Measurements from ENCODE around the gene S100A1. TPM values are rescaled to one million over a fixed set of nuclear protein-coding genes. Genes with fewer than 3 reads are reported as not detected.
"Not testable (repeated sequence)": the region's sequence is repeated elsewhere in the genome, so short reads cannot be mapped to it uniquely, and the experiment has no call there.

The S100A1 gene
- total RNA-seq, 2 experiments from 2014 or later: not detected

DNA sequence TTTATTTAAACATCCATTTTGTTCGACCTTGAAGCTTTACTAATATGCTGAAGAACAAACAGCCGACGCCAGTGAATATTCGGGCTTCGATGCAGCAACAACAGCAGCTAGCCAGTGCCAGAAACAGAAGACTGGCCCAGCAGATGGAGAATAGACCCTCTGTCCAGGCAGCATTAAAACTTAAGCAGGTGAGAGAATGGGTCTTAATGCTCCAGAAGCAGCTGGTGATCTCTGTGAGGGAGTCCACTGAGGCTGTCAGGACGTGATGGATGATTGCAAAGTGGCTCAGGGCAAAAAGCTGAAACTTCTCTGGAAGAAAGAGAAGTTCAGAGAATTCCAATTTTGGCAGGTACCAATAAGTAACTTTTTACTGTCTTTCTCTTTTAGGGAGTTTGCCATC, 10.0 kb downstream of the S100A1 start:
- H3K27ac Mint-ChIP-seq: no peak overlapping the region
- ATAC-seq (ENCODE audit: poor library complexity) (no peak), DNase-seq (no peak)
- no peak overlapping the region for H3K4me3 Mint-ChIP-seq
- ChIA-PET CTCF (interaction anchor here (1.1 kb wide), 1 partner anchor 11 kb away, joined by 3 read pairs; the partner anchor contains the start of gene S100A13), POLR2A (interaction anchor here (0.5 to 1.3 kb wide), 4 partner anchors 10 to 284 kb away, joined by 3 to 5 read pairs (median 4); no protein-coding TSS in a partner anchor)
- peaks cover 91% of the 10 kb centered on the region for H3K36me3 Mint-ChIP-seq (ENCODE audit: low read depth)
- no peak for TF ChIP-seq CTCF (IDR thresholded peaks at IDR 0.05)
- no peaks in the 10 kb centered on the region for H3K9me3 ChIP-seq (ENCODE audit: control insufficient read depth in 1 of 2, insufficient read depth in 1 of 2, low read length in 2 of 2)
- H3K4me3 ChIP-seq (ENCODE audit: low read length): no peak overlapping the region
- H3K4me1 Mint-ChIP-seq (ENCODE audit: low read depth): peaks cover 70% of the 10 kb centered on the region
- no peaks in the 10 kb centered on the region for H3K9me3 Mint-ChIP-seq
- H3K4me1 ChIP-seq (ENCODE audit: insufficient read depth, low read length): peaks cover 44% of the 10 kb centered on the region
- no peaks in the 10 kb centered on the region for H3K27me3 ChIP-seq (ENCODE audit: control insufficient read depth in 1 of 2, insufficient read depth in 2 of 2, low read length in 2 of 2)
- H3K27ac ChIP-seq (ENCODE audit: low read depth in 1 of 2, low read length in 2 of 2): no peak overlapping the region
- intact Hi-C loops (cut with DNase I, micrococcal nuclease): no loop called here
- peaks cover 75% of the 10 kb centered on the region for H3K36me3 ChIP-seq (ENCODE audit: insufficient read depth, low read length)
- no peaks in the 10 kb centered on the region for H3K27me3 Mint-ChIP-seq

DNA sequence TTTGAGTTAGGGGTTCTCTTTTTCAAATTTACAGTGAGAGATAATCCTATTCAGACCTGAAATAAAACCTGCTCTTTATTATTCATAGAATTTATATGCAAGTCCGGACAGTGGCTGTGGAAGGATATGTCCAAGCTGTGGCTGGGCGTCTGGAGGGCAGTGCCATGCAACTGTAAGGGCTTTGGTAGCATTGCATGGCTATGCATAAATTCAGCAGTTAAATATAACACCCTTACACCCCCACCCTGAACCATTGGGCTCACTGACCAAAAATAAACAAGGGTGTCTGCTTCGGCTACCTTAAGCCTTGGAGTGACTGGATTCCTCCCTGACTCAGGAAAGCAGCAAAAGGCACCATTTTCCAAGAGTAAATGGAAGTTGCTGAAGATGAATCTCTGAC, 11.0 kb downstream of the S100A1 start:
- DNase-seq (no peak), ATAC-seq (ENCODE audit: poor library complexity) (no peak)
- ChIA-PET CTCF (no interaction called here), POLR2A (no interaction called here)
- Mint-ChIP-seq H3K4me1 (ENCODE audit: low read depth) (peaks cover 70% of the 10 kb centered on the region), H3K36me3 (ENCODE audit: low read depth) (peaks cover 95% of the 10 kb centered on the region), H3K27me3 (no peaks in the 10 kb centered on the region), H3K27ac (no peak overlapping the region), H3K9me3 (no peaks in the 10 kb centered on the region), H3K4me3 (no peak overlapping the region)
- no peak overlapping the region for H3K4me3 ChIP-seq (ENCODE audit: low read length)
- H3K9me3 ChIP-seq (ENCODE audit: control insufficient read depth in 1 of 2, insufficient read depth in 1 of 2, low read length in 2 of 2): no peaks in the 10 kb centered on the region
- intact Hi-C loops (cut with DNase I, micrococcal nuclease): no loop called here
- TF ChIP-seq CTCF (IDR thresholded peaks at IDR 0.05): no peak
- H3K27me3 ChIP-seq (ENCODE audit: control insufficient read depth in 1 of 2, insufficient read depth in 2 of 2, low read length in 2 of 2): no peaks in the 10 kb centered on the region
- peaks cover 85% of the 10 kb centered on the region for H3K36me3 ChIP-seq (ENCODE audit: insufficient read depth, low read length)
- no peak overlapping the region for H3K27ac ChIP-seq (ENCODE audit: low read depth in 1 of 2, low read length in 2 of 2)
- peaks cover 39% of the 10 kb centered on the region for H3K4me1 ChIP-seq (ENCODE audit: insufficient read depth, low read length)

- peaks cover 96% of the 10 kb centered on the region for H3K36me3 Mint-ChIP-seq (ENCODE audit: low read depth)
- H3K27ac Mint-ChIP-seq; H3K9me3 Mint-ChIP-seq; H3K9me3 ChIP-seq (ENCODE audit: control insufficient read depth in 1 of 2, insufficient read depth in 1 of 2, low read length in 2 of 2); H3K27me3 ChIP-seq (ENCODE audit: control insufficient read depth in 1 of 2, insufficient read depth in 2 of 2, low read length in 2 of 2); ATAC-seq (ENCODE audit: poor library complexity); H3K4me3 ChIP-seq (ENCODE audit: low read length); DNase-seq; H3K4me3 Mint-ChIP-seq; intact Hi-C loops (cut with DNase I, micrococcal nuclease); H3K27me3 Mint-ChIP-seq; H3K27ac ChIP-seq (ENCODE audit: low read depth in 1 of 2, low read length in 2 of 2): not testable (repeated sequence)
- ChIA-PET POLR2A (interaction anchor here (0.8 to 1.5 kb wide), 3 partner anchors 9 to 89 kb away, joined by 3 to 6 read pairs (median 4); no protein-coding TSS in a partner anchor), CTCF (interaction anchor here (0.6 to 0.7 kb wide), 2 partner anchors 9 to 978 kb away, joined by 3 read pairs; no protein-coding TSS in a partner anchor)
- peaks cover 40% of the 10 kb centered on the region for H3K4me1 ChIP-seq (ENCODE audit: insufficient read depth, low read length)
- peaks cover 94% of the 10 kb centered on the region for H3K36me3 ChIP-seq (ENCODE audit: insufficient read depth, low read length)
- peaks cover 74% of the 10 kb centered on the region for H3K4me1 Mint-ChIP-seq (ENCODE audit: low read depth)
Observed at GRCh38 chr1:153640213-153640612, 12.0 kb downstream of the S100A1 start.

DNA sequence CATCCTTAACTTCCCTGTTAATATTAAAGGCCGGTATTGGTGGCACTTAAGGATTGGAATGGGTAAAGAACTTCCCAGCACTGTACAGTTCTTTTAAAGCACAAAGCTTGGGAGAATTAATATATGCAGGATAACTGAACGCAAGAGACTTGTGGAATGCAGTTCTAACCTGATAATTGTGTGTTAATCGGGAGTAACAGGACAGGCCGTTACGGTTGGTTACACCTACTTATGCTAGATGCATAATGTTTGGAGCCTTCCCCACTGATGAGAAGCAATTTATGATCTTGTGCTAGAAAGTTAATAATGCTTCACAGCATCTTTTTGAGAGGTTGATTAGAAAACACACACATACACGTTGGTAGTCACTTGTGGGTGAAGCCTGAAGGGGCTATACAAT, 12.6 kb downstream of the S100A1 start:
- H3K4me3 Mint-ChIP-seq: no peak overlapping the region
- peak overlapping the region; percentile 4 for H3K27ac Mint-ChIP-seq
- no peak for DNase-seq
- H3K36me3 ChIP-seq (ENCODE audit: insufficient read depth, low read length): peaks cover 98% of the 10 kb centered on the region
- POLR2A ChIA-PET: interaction anchor here (0.8 to 1.5 kb wide), 3 partner anchors 8 to 89 kb away, joined by 3 to 6 read pairs (median 4); no protein-coding TSS in a partner anchor
- peaks cover 34% of the 10 kb centered on the region for H3K4me1 ChIP-seq (ENCODE audit: insufficient read depth, low read length)
- no peaks in the 10 kb centered on the region for H3K27me3 Mint-ChIP-seq
- no peak overlapping the region for H3K4me3 ChIP-seq (ENCODE audit: low read length)
- H3K27me3 ChIP-seq (ENCODE audit: control insufficient read depth in 1 of 2, insufficient read depth in 2 of 2, low read length in 2 of 2): no peaks in the 10 kb centered on the region
- peaks cover 76% of the 10 kb centered on the region for H3K4me1 Mint-ChIP-seq (ENCODE audit: low read depth)
- CTCF ChIA-PET: interaction anchor here (0.6 to 0.7 kb wide), 2 partner anchors 8 to 978 kb away, joined by 3 read pairs; no protein-coding TSS in a partner anchor
- intact Hi-C loops (cut with DNase I, micrococcal nuclease): no loop called here
- no peak for TF ChIP-seq CTCF (IDR thresholded peaks at IDR 0.05)
- H3K27ac ChIP-seq (ENCODE audit: low read depth in 1 of 2, low read length in 2 of 2): no peak overlapping the region
- no peak for ATAC-seq (ENCODE audit: poor library complexity)
- H3K36me3 Mint-ChIP-seq (ENCODE audit: low read depth): peaks cover 98% of the 10 kb centered on the region
- no peaks in the 10 kb centered on the region for H3K9me3 ChIP-seq (ENCODE audit: control insufficient read depth in 1 of 2, insufficient read depth in 1 of 2, low read length in 2 of 2)
- no peaks in the 10 kb centered on the region for H3K9me3 Mint-ChIP-seq

Measured in CD4-positive, alpha-beta T cell (primary cell).